Stimulated activated CD8-positive, alpha-beta memory T cell treated with anti-CD3 and anti-CD28 coated beads, Interleukin-4, amount 100 ng/mL, for 4 hours (primary cell): Measurements from ENCODE around the gene DNAJB8.

ENCODE experiments used
- DNase-seq, 2 donors: peaks; one replicate each; pipeline ENCODE4 v3.0.0-alpha.2; 2020; ENCODE audit warnings: low read depth in 2 of 2, low spot score in 1 of 2

Gene DNAJB8

GRCh38 chr3:128468791-128469527 is 2.3 kb upstream of the DNAJB8 start:
- DNase-seq = no peak

- DNase-seq = no peak
These were observed 1.6 kb upstream of the DNAJB8 start for GRCh38 chr3:128468285-128468790.

- DNase-seq = no peak
These were observed 2.0 kb downstream of the DNAJB8 start for GRCh38 chr3:128464702-128465101.

- no peak for DNase-seq
These were observed 2.5 kb downstream of the DNAJB8 start for GRCh38 chr3:128464188-128464587.

- DNase-seq = no peak
These were observed 2.9 kb downstream of the DNAJB8 start for GRCh38 chr3:128463771-128464170.

- DNase-seq = no peak
These were observed 3.3 kb downstream of the DNAJB8 start for GRCh38 chr3:128463354-128463753.

- DNase-seq = no peak
These were observed 3.8 kb downstream of the DNAJB8 start for GRCh38 chr3:128462931-128463330.

- no peak for DNase-seq
These were observed 4.3 kb downstream of the DNAJB8 start for GRCh38 chr3:128462341-128462910.

- no peak for DNase-seq
These were observed 5.0 kb downstream of the DNAJB8 start for GRCh38 chr3:128461731-128462130.

GRCh38 chr3:128459461-128459820 is 7.2 kb downstream of the DNAJB8 start:
- DNase-seq = no peak

GRCh38 chr3:128458746-128459460 is 7.8 kb downstream of the DNAJB8 start:
- DNase-seq = no peak

GRCh38 chr3:128457937-128458336 is 8.8 kb downstream of the DNAJB8 start:
- no peak for DNase-seq

- no peak for DNase-seq
These were observed 9.6 kb downstream of the DNAJB8 start for GRCh38 chr3:128456776-128457715.

- DNase-seq = no peak
These were observed 10.6 kb downstream of the DNAJB8 start for GRCh38 chr3:128455786-128456748.

- DNase-seq = no peak
These were observed 11.6 kb downstream of the DNAJB8 start for GRCh38 chr3:128455116-128455515.

GRCh38 chr3:128454310-128454618 is 12.4 kb downstream of the DNAJB8 start:
- no peak for DNase-seq

- DNase-seq = no peak
These were observed 13.0 kb downstream of the DNAJB8 start for GRCh38 chr3:128453501-128454309.

GRCh38 chr3:128452678-128453275 is 13.9 kb downstream of the DNAJB8 start:
- no peak for DNase-seq

- no peak for DNase-seq
These were observed 14.6 kb downstream of the DNAJB8 start for GRCh38 chr3:128452120-128452519.
